ENCODE measurements around the gene ZNF423. TPM values are rescaled to one million over a fixed set of nuclear protein-coding genes. Genes with fewer than 3 reads are reported as not detected.
A peak's percentile ranks its signal among the peaks of the same experiment; 100 is the strongest.
"Not testable (repeated sequence)": the region's sequence is repeated elsewhere in the genome, so short reads cannot be mapped to it uniquely, and the experiment has no call there.

The ZNF423 gene
- total RNA-seq, 1 donor from 2014 or later = 4.7 TPM

DNA sequence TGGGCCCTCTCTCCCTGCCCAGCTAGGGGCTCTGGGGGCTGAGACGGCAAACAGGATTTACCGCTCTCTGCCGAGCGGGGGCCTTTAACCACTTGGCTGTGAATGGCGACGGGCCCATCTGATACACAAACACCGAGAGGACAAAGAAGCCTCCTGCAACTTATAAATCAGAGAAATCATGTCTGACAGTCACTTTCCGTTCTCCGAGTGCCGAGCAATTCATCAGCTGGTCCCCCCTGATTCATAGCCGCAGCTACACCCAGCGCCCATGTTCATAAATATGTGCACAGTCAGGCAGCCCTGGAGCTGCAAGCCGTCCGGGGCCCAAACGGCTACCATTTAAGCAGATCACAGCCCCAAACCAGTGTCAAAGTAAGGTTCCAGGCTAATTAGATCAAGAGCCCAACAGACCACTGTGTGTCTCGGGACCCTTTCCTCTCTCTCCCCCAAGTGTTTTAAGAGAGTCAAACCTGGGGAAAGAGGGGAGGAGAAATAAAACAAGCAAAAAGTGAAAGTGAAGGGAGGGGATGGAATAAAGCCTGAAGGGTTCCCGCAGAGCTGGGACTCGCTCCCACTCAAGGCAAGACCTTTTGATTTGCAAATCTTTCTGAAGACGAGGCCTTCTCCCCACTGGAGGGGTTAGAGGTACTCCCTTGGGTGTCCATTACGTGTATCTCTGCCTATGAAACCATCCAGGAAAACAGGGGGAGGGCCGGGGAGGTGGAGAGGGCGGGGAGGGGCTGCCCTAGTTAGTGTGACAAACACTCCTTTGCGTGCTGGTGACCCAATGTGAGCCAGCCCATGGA lies 327.6 kb downstream of the ZNF423 start:
- DNase-seq = no peak

- no peak for DNase-seq
Measured at GRCh38 chr16:49527611-49528010, 328.3 kb downstream of the ZNF423 start.

- no peak for DNase-seq
Measured at GRCh38 chr16:49526860-49527365, 329.0 kb downstream of the ZNF423 start.

DNA sequence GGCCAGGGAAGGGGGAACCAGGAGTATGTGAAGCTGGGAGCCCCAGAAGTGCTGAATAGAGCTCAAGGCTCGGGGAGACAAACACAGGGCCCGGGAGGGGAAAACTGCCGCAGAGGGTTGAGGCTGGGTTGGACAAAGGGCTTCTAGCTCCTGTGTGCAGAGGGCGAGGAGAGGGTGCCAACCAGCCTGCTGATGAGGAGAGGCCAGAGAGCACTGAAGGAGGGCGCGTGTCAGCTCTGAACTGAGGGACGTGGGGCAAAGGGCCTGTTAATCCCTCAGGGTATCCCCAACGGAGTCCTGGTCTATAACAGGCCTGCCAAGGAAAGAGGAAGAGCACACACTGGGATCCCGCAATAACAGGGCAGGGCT lies 331.0 kb downstream of the ZNF423 start:
- no peak for DNase-seq

DNA sequence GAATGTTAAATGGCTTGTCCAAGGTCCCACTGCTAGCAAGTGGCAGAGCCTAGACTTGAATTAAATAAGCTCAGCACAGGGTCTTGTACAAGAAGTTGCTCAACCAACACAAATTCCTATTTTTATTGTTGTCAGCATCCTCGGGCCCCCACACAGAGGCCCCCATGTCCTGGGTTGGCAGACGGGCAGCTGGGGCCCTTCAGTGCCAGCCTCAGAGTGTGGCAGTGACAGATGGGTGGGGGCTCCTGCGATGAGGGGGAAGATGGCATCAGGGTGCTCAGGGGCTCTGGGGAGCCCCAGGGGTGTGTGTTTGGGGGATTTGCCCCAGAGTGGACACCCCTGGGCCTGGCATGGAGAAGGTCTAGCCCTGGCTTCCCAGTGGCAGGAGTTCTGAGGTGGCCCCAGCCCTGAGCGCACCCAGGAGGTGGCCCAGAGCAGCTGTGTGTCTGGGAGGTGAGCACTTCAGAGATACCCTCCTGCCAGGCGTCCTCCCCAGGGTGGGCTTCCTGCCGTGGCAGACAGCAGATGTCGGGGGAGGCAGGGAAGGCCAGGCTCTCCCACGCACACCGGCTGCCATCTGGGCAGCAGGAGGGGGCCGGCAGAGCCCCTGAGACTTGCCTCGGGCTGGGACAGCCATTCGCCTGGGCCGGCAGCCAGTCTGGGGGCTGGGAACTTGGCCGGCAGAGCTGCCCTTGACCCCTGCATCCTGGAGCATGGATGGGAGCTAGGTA lies 331.5 kb downstream of the ZNF423 start:
- DNase-seq = no peak

DNA sequence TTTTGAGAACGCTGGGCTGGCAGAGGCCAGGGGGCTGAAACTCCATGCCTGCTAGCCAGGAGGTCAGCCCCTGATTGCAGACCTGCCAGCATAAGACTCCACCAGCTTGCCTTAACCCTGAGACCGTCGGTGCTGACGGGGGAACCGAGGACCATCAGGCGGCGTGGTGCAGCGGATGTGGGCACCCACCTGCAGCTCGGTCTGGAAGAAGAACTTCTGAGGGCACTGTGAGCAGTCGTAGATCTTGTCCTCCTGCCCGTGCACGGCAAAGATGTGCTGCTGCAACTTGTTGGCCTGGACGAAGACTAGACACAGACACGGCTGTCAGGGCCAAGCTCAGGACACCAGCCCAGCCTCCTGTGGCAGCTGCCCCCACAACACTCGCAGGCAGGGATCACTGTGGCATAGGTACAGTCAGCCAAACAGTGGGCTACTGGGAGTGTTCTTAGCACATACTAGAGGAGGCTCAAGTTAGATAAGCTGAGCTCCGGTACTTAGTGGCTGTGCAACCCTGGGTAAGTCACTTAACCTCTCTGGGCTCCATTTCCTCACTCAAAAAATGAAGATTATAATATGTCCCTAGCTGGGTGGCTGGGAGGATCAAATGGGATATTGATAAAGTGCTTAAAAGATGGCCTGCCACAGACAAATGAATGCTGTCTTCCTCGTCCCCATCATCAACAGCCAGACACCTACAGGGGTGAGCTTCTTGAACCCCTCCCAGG lies 332.3 kb downstream of the ZNF423 start:
- DNase-seq = no peak

DNA sequence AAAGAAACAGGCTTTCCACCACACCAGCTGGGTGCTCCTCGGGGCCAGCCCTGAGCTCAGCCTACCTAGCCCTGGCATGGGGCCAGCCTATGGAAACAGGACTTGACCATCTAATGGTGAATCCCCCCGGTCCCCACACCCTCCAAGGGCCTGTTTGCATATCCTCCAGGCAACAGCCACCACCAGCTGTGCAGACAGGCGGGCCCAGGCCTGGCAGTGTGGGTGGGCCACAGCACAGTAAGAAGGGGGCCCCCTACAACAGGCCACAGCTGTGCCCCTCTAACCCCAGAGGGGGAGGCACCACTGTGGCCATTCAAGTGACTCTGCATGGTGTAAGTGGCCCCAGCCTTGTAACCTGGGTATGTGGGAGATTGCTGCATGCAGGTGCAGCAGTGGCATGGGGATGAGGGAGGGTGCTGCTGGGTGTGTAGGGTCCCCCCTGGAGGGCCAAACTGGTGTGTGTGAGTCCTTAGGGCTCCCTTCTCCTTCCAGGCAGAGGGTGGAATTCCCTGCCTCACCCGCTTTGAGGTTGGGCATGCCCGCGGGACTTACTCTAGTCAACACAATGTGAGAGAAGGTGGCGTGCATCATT lies 334.1 kb downstream of the ZNF423 start:
- no peak for DNase-seq

- DNase-seq = no peak
Measured at GRCh38 chr16:49520492-49521038, 335.3 kb downstream of the ZNF423 start.

- DNase-seq = no peak
Measured at GRCh38 chr16:49519741-49520140, 336.2 kb downstream of the ZNF423 start.

- DNase-seq = no peak
Measured at GRCh38 chr16:49519008-49519656, 336.8 kb downstream of the ZNF423 start.

- no peak for DNase-seq
Measured at GRCh38 chr16:49516382-49517036, 339.4 kb downstream of the ZNF423 start.

DNA sequence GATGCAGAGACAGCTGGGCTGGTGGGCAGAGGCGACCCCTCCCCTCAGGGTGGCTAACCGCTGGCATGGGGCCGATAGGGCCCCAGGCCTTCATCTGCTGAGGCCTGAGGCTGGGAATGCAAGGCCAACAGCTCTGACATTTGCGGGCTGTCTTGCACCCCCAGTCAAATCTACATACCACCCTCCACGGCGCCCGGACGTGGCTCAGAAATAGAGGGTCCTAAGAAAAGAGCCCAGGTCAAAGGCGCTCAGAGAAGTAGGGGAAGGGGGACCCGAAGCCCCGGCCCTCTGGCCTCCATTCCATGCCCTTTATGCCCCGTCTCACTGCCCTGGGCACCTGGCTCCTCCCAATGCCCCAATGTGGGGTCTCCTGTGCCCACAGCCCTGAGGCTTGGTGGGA lies 340.1 kb downstream of the ZNF423 start:
- no peak for DNase-seq

GRCh38 chr16:49515016-49515565 lies 340.8 kb downstream of the ZNF423 start:
- no peak for DNase-seq

GRCh38 chr16:49514073-49514980 lies 341.6 kb downstream of the ZNF423 start:
- no peak for DNase-seq

DNA sequence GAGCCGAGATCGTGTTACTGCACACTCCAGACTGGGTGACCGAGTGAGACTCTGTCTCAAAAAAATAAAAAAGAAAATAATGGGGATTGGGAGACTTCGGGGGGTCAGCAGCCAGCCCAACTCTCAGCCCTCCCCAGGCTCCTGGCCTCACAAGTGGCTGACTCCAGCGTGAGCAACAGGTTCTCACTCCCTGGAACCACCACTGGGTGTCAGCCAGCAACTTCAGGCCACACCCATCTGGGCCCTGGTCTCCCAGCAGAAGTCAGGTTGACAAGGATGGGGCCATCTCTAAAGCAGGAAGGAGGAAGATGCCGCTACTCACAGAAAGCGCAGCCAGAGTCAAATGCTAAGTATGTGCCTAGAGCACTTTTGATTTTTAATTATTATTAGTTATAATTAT lies 342.9 kb downstream of the ZNF423 start:
- DNase-seq = no peak

DNA sequence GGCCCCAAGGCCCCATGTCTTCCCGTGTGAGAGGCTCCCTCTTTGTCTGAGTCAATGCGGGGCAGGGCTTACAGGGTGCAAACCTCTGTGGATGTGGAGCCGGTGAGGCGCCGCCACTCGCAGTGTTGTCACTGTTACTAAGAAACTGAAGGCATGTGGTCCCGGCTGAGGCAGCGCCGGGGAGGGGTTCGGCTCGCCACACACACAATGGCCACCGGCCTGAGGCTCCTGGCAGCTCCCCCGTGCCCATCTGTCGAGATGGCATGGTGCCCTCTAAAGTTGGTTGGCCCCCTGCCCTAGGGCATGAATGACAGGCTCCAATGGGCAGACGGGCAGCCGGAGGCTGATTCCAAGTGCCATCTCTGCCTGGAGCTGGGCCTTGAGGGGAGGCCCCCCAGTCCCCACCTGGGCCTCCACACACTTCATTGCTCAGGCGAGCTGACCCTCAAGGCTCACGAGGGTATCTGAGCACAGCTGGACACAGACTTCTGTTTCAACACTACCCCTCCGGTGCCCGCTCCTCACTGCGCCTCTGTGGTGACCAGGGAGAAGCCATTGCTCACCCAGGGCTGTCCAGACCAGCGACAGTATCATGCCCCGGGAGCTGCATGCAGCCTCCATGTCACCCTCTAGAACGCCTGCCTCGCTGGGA lies 345.1 kb downstream of the ZNF423 start:
- DNase-seq = peak; percentile 21

GRCh38 chr16:49510141-49510540 lies 345.8 kb downstream of the ZNF423 start:
- no peak for DNase-seq

DNA sequence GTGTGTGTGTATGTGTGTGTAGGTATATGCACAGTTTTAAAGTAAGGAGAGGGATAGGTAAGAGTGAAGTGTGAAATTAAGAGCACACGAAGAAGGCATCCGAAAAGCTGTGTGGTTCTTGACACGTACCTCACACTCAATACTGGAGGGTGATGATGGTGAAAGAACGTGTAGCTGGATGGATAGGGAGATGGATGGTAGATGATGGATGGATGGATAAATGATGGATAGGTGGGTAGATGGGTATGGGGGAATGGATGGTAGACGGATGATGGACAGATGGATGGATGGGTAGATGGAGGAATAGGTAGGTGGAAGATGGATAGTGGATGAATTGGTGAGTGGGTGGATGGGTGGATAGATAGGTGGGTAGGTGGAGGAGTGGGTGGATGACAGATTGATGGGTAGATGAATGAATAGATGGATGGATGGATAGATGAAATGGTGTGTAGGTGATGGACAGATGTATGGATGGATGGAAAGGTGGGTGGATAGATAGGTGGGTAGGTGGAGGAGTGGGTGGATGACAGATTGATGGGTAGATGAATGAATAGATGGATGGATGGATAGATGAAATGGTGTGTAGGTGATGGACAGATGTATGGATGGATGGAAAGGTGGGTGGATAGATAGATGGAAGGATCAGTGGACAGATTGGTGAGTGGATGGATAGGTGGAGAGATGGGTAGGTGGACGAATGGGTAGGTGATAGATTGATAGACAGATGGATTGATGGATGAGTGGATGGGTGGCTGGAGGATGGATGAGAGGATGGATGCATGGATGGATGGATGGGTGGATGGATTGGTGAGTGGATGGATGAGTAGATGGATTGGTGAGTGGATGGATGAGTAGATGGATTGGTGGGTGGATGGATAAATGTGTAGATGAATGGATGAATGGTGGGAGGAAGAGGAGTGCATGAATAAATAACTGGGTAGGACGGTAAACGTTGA lies 349.6 kb downstream of the ZNF423 start:
- not testable (repeated sequence) for DNase-seq

All from occipital lobe (tissue), 2 donors.